Lower lobe of right lung (tissue), 2 donors: ENCODE measurements around the gene FGA. TPM values are rescaled to one million over a fixed set of nuclear protein-coding genes. Genes with fewer than 3 reads are reported as not detected.

Experiments
- ATAC-seq, 2 donors: fragments of 200-7000 bp; cut with Tn5 transposase; one replicate each; pipeline ENCODE4 v1.9.1; 2020 to 2022; ENCODE audit warnings: mild to moderate bottlenecking in 2 of 2, moderate library complexity in 2 of 2
- DNase-seq: peaks from one replicate; pipeline ENCODE4 v3.0.0-alpha.2; 2020
- H3K27ac ChIP-seq: fragments of 200-600 bp; one replicate; pipeline ENCODE4 v1.8.0; 2022
- H3K27me3 ChIP-seq: fragments of 200-600 bp; one replicate; pipeline ENCODE4 v1.8.0; 2022; ENCODE audit warnings: low read depth
- H3K36me3 ChIP-seq: fragments of 200-600 bp; one replicate; pipeline ENCODE4 v1.8.0; 2022; ENCODE audit warnings: mild to moderate bottlenecking
- H3K4me1 ChIP-seq: fragments of 200-600 bp; one replicate; pipeline ENCODE4 v1.8.0; 2022
- H3K4me3 ChIP-seq: fragments of 200-600 bp; one replicate; pipeline ENCODE4 v1.8.0; 2022; ENCODE audit warnings: mild to moderate bottlenecking
- H3K9me3 ChIP-seq: fragments of 200-600 bp; one replicate; pipeline ENCODE4 v1.8.0; 2022
- CTCF ChIP-seq: fragments of 200-600 bp; IDR thresholded peaks from one replicate; pipeline ENCODE4 v1.8.0; 2022; ENCODE audit warnings: antibody characterized with exemption, mild to moderate bottlenecking
- intact Hi-C: fragments of 100-400 bp; cut with DNase I; formaldehyde crosslinking; loops from one replicate; pipeline ENCODE4 v1.11.0; 2022
- total RNA-seq: library from RNA; stranded (reverse); fragmentation: NEBNext Ultra II Directional; extraction: Animal tissue kit (Norgen Biotek cat#: 25700); gene quantifications from one replicate; pipeline ENCODE4 v1.2.1, GENCODE V29; 2021
- donor health status: DM: no; HTN: yes; CAD: no; lungs with severe emphysema.

Gene FGA
- total RNA-seq, 1 donor from 2014 or later = 35.4 TPM

- intact Hi-C loops = no loop called here
- no peaks in the 10 kb centered on the region for H3K27me3 ChIP-seq
- no peak overlapping the region for H3K27ac ChIP-seq
- no peak for TF ChIP-seq CTCF
- no peak for ATAC-seq
- H3K4me1 ChIP-seq = no peaks in the 10 kb centered on the region
- no peak overlapping the region for H3K4me3 ChIP-seq
- no peak for DNase-seq
- H3K9me3 ChIP-seq = no peaks in the 10 kb centered on the region
- H3K36me3 ChIP-seq = no peaks in the 10 kb centered on the region
Measured at GRCh38 chr4:154577324-154577723, 13.2 kb downstream of the FGA start.

GRCh38 chr4:154574311-154574710 lies 16.2 kb downstream of the FGA start:
- intact Hi-C loops = no loop called here
- no peaks in the 10 kb centered on the region for H3K9me3 ChIP-seq
- no peak for TF ChIP-seq CTCF
- H3K36me3 ChIP-seq = no peaks in the 10 kb centered on the region
- DNase-seq = no peak
- H3K27ac ChIP-seq = no peak overlapping the region
- H3K4me3 ChIP-seq = no peak overlapping the region
- no peaks in the 10 kb centered on the region for H3K4me1 ChIP-seq
- no peak for ATAC-seq
- H3K27me3 ChIP-seq = no peaks in the 10 kb centered on the region

- Histone ChIP-seq H3K27ac (no peak overlapping the region), H3K4me1 (no peaks in the 10 kb centered on the region), H3K9me3 (no peaks in the 10 kb centered on the region), H3K36me3 (no peaks in the 10 kb centered on the region), H3K4me3 (no peak overlapping the region), H3K27me3 (no peaks in the 10 kb centered on the region)
- DNase-seq = no peak
- intact Hi-C loops = no loop called here
- ATAC-seq = no peak
- TF ChIP-seq CTCF = no peak
Measured at GRCh38 chr4:154573190-154573870, 17.2 kb downstream of the FGA start.

GRCh38 chr4:154569584-154569983 lies 21.0 kb downstream of the FGA start:
- no peak for TF ChIP-seq CTCF
- DNase-seq (no peak), ATAC-seq (no peak)
- no peaks in the 10 kb centered on the region for H3K36me3 ChIP-seq
- H3K27ac ChIP-seq = no peak overlapping the region
- intact Hi-C loops = no loop called here
- no peaks in the 10 kb centered on the region for H3K27me3 ChIP-seq
- no peaks in the 10 kb centered on the region for H3K9me3 ChIP-seq
- H3K4me3 ChIP-seq = no peak overlapping the region
- no peaks in the 10 kb centered on the region for H3K4me1 ChIP-seq

- no peaks in the 10 kb centered on the region for H3K27me3 ChIP-seq
- no peak overlapping the region for H3K4me3 ChIP-seq
- intact Hi-C loops = no loop called here
- H3K27ac ChIP-seq = no peak overlapping the region
- H3K36me3 ChIP-seq = no peaks in the 10 kb centered on the region
- DNase-seq (no peak), ATAC-seq (no peak)
- no peaks in the 10 kb centered on the region for H3K4me1 ChIP-seq
- TF ChIP-seq CTCF = no peak
- no peaks in the 10 kb centered on the region for H3K9me3 ChIP-seq
Measured at GRCh38 chr4:154569028-154569427, 21.5 kb downstream of the FGA start.
